OCI-LY1 (cell line): ENCODE measurements around the gene EMC7.

Source experiments
- H2AFZ ChIP-seq: fragments of 200-600 bp; sonication (generic), shearing (Covaris generic); 2 replicates; pipeline ENCODE4 v1.6.0; 2014; ENCODE audit warnings: antibody characterized with exemption, mild to moderate bottlenecking, low read length
- H3F3A ChIP-seq: fragments of 200-600 bp; sonication (generic), shearing (Covaris generic); 2 replicates; pipeline ENCODE4 v1.6.0; 2014; ENCODE audit warnings: mild to moderate bottlenecking, antibody characterized with exemption, low read length, moderate library complexity; ENCODE audit not compliant: insufficient read depth
- H3K27ac ChIP-seq: fragments of 200-600 bp; sonication (generic); 2 replicates; pipeline ENCODE4 v1.5.1; 2014; ENCODE audit warnings: low read length, mixed run types, mild to moderate bottlenecking, low read depth; ENCODE audit not compliant: poor library complexity, severe bottlenecking
- H3K27me3 ChIP-seq: fragments of 200-600 bp; sonication (generic); 2 replicates; pipeline ENCODE4 v1.6.0; 2014; ENCODE audit warnings: antibody characterized with exemption, mild to moderate bottlenecking, low read length, moderate library complexity; ENCODE audit not compliant: insufficient read depth
- H3K36me3 ChIP-seq: fragments of 200-600 bp; sonication (generic); 2 replicates; pipeline ENCODE4 v1.6.1; 2014; ENCODE audit warnings: mild to moderate bottlenecking, antibody characterized with exemption, low read length, moderate library complexity, mixed read lengths; ENCODE audit not compliant: insufficient read depth
- H3K4me1 ChIP-seq: fragments of 200-600 bp; sonication (generic); 2 replicates; pipeline ENCODE4 v1.5.1; 2014; ENCODE audit warnings: mild to moderate bottlenecking, low read length, moderate library complexity; ENCODE audit not compliant: insufficient read depth, severe bottlenecking
- H3K4me2 ChIP-seq: fragments of 200-600 bp; sonication (generic), shearing (Covaris generic); 2 replicates; pipeline ENCODE4 v1.6.1; 2014; ENCODE audit warnings: low read length
- H3K4me3 ChIP-seq: fragments of 200-600 bp; sonication (generic); 2 replicates; pipeline ENCODE4 v1.5.1; 2014; ENCODE audit warnings: low read length, low read depth, mild to moderate bottlenecking, mixed read lengths; ENCODE audit not compliant: poor library complexity, severe bottlenecking
- H3K79me2 ChIP-seq: fragments of 200-600 bp; shearing (Covaris generic); 2 replicates; pipeline ENCODE4 v1.6.1; 2016; ENCODE audit warnings: mixed run types, low read length, mixed read lengths; ENCODE audit not compliant: insufficient read depth
- H3K9ac ChIP-seq: fragments of 200-600 bp; sonication (generic), shearing (Covaris generic); 2 replicates; pipeline ENCODE4 v1.6.1; 2014; ENCODE audit warnings: mild to moderate bottlenecking, low read length, mixed read lengths
- H3K9me2 ChIP-seq: fragments of 200-600 bp; sonication (generic), shearing (Covaris generic); 2 replicates; pipeline ENCODE4 v1.6.1; 2014; ENCODE audit warnings: low read depth, mild to moderate bottlenecking, low read length, mixed read lengths
- H3K9me3 ChIP-seq: fragments of 200-600 bp; shearing (Covaris generic); 2 replicates; pipeline ENCODE4 v1.6.1; 2014; ENCODE audit warnings: low read length, mixed read lengths
- H4K20me1 ChIP-seq: fragments of 200-600 bp; sonication (generic), shearing (Covaris generic); 2 replicates; pipeline ENCODE4 v1.6.0; 2016; ENCODE audit warnings: mild to moderate bottlenecking, low read length; ENCODE audit not compliant: insufficient read depth
- CTCF ChIP-seq: fragments of 200-600 bp; sonication (generic), shearing (Covaris generic); IDR thresholded peaks from 2 replicates; pipeline ENCODE4 v1.5.1; 2017; ENCODE audit warnings: mild to moderate bottlenecking, antibody characterized with exemption, low read length, moderate library complexity, mixed read lengths
- EZH2 ChIP-seq: fragments of 200-600 bp; sonication (generic), shearing (Covaris generic); IDR thresholded peaks from 2 replicates; pipeline ENCODE4 v1.8.0; 2017; ENCODE audit warnings: borderline replicate concordance, mixed run types, mild to moderate bottlenecking, antibody characterized with exemption, low read length, moderate library complexity, mixed read lengths

The EMC7 gene

DNA sequence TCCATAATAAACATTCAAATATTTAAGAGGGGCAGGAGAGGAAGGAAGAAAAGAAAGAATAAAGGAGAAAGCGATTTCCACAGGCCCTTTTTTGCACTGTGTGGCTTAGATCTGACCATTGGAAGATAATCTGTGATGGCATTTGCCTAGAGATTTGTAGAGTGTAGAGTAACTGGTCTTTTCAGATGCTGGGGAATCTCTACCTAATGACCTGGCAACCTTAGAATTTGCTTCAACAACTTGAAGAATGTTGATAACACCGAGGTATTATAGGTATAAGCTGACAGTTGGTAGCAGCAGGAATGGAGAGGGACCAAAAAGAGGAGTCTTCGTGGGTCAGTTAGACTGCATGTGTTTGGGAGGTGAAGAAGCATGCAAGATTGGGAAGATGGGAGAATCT, 41.7 kb downstream of the EMC7 start:
- Histone ChIP-seq H3K4me1 (no peaks in the 10 kb centered on the region), H3K27me3 (no peaks in the 10 kb centered on the region), H3K79me2 (no peaks in the 10 kb centered on the region), H3K9me3 (no peaks in the 10 kb centered on the region), H3K9me2 (no peaks in the 10 kb centered on the region), H2AFZ (no peak overlapping the region), H3K4me3 (no peak overlapping the region), H3F3A (no peaks in the 10 kb centered on the region), H3K4me2 (no peak overlapping the region), H4K20me1 (no peaks in the 10 kb centered on the region), H3K36me3 (no peaks in the 10 kb centered on the region), H3K27ac (no peak overlapping the region), H3K9ac (no peak overlapping the region)
- TF ChIP-seq CTCF: no peak
- no peak for TF ChIP-seq EZH2

- Histone ChIP-seq H3K79me2 (no peaks in the 10 kb centered on the region), H3K9me2 (no peaks in the 10 kb centered on the region), H3K27me3 (no peaks in the 10 kb centered on the region), H3K4me3 (no peak overlapping the region), H3K36me3 (no peaks in the 10 kb centered on the region), H4K20me1 (no peaks in the 10 kb centered on the region), H3K27ac (no peak overlapping the region), H2AFZ (no peak overlapping the region), H3F3A (no peaks in the 10 kb centered on the region), H3K4me1 (no peaks in the 10 kb centered on the region), H3K4me2 (no peak overlapping the region), H3K9ac (no peak overlapping the region), H3K9me3 (no peaks in the 10 kb centered on the region)
- TF ChIP-seq EZH2 (no peak), CTCF (no peak)
Measured at GRCh38 chr15:34059476-34059875, 42.2 kb downstream of the EMC7 start.

DNA sequence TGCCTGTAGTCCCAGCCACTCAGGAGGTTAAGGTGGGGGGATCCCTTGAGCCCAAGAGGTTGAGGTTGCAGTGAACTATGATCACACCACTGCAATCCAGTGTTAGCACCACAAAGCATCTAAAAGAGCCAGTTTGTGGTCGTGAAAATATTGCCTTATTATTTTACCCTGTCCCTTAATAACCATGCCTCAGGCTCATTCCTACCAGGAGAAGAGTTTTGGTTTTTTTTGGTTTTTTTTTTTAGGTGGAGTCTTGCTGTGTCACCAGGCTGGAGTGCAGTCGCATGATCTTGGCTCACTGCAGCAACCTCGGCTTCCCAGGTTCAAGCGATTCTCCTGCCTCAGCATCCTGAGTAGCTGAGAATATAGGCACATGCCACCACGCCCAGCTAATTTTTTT, 44.8 kb downstream of the EMC7 start:
- Histone ChIP-seq H3K9me3 (no peaks in the 10 kb centered on the region), H3K4me3 (no peak overlapping the region), H3K4me1 (no peaks in the 10 kb centered on the region), H3K9ac (no peak overlapping the region), H3K4me2 (no peak overlapping the region), H3K9me2 (no peaks in the 10 kb centered on the region), H3K79me2 (no peaks in the 10 kb centered on the region), H3K36me3 (no peaks in the 10 kb centered on the region), H3F3A (no peaks in the 10 kb centered on the region), H4K20me1 (no peaks in the 10 kb centered on the region), H3K27me3 (no peaks in the 10 kb centered on the region), H3K27ac (no peak overlapping the region), H2AFZ (no peak overlapping the region)
- no peak for TF ChIP-seq CTCF
